HEK293 (cell line): ENCODE results near the gene METTL2B.

Experiments used
- BCL11A ChIP-seq: fragments of 450-650 bp; formaldehyde crosslinking; IDR thresholded peaks from 2 replicates; pipeline ENCODE4 v1.5.1; 2016; ENCODE audit warnings: low read depth, missing biosample characterization, missing genetic modification characterization
- MEIS1 ChIP-seq: sonication (generic); formaldehyde crosslinking; IDR thresholded peaks from 2 replicates; pipeline ENCODE4 v1.8.1; 2022; ENCODE audit warnings: missing genetic modification reagents, mild to moderate bottlenecking, borderline replicate concordance
- YY1 ChIP-seq: fragments of 450-650 bp; formaldehyde crosslinking; IDR thresholded peaks from 2 replicates; pipeline ENCODE4 v1.5.1; 2018; ENCODE audit warnings: missing biosample characterization, missing genetic modification characterization
- ZBTB21 ChIP-seq: fragments of 450-650 bp; formaldehyde crosslinking; IDR thresholded peaks from 2 replicates; pipeline ENCODE4 v1.5.1; 2017; ENCODE audit warnings: missing biosample characterization, missing genetic modification characterization
- ZEB2 ChIP-seq: fragments of 450-650 bp; formaldehyde crosslinking; IDR thresholded peaks from 2 replicates; pipeline ENCODE4 v1.5.1; 2016; ENCODE audit warnings: missing biosample characterization, missing genetic modification characterization
- ZFP37 ChIP-seq: fragments of 450-650 bp; formaldehyde crosslinking; IDR thresholded peaks from 2 replicates; pipeline ENCODE4 v1.5.1; 2016; ENCODE audit warnings: missing biosample characterization, missing genetic modification characterization
- ZNF138 ChIP-seq: fragments of 450-650 bp; formaldehyde crosslinking; IDR thresholded peaks from 2 replicates; pipeline ENCODE4 v1.5.1; 2016; ENCODE audit warnings: missing biosample characterization, missing genetic modification characterization, borderline replicate concordance
- ZNF274 ChIP-seq, 2 experiments: fragments of 200-500 bp in 1 of 2; fragments of 450-650 bp in 1 of 2; sonication (Bioruptor generic) in 1 of 2; formaldehyde crosslinking in 1 of 2; IDR thresholded peaks; 2 replicates each; pipeline versions ENCODE4 v1.5.1 to v1.6.1; 2014 to 2016; ENCODE audit warnings: borderline replicate concordance in 1 of 2, inconsistent platforms in 1 of 2, low read length in 1 of 2, missing biosample characterization in 1 of 2, missing genetic modification characterization in 1 of 2
- ZNF335 ChIP-seq: fragments of 450-650 bp; formaldehyde crosslinking; conservative IDR thresholded peaks from 2 replicates; pipeline ENCODE4 v1.5.1; 2016; ENCODE audit warnings: missing biosample characterization, missing genetic modification characterization
- ZNF707 ChIP-seq: fragments of 450-650 bp; formaldehyde crosslinking; IDR thresholded peaks from 2 replicates; pipeline ENCODE4 v1.5.1; 2016; ENCODE audit warnings: missing biosample characterization, missing genetic modification characterization
- ZNF777 ChIP-seq: fragments of 450-650 bp; formaldehyde crosslinking; IDR thresholded peaks from 2 replicates; pipeline ENCODE4 v1.5.1; 2017; ENCODE audit warnings: missing biosample characterization, missing genetic modification characterization, borderline replicate concordance
- TF ChIP-seq, protein P1 (sequence below): fragments of 450-650 bp; formaldehyde crosslinking; IDR thresholded peaks from 2 replicates; pipeline ENCODE4 v1.5.1; 2016; ENCODE audit warnings: missing biosample characterization, missing genetic modification characterization

DNA sequence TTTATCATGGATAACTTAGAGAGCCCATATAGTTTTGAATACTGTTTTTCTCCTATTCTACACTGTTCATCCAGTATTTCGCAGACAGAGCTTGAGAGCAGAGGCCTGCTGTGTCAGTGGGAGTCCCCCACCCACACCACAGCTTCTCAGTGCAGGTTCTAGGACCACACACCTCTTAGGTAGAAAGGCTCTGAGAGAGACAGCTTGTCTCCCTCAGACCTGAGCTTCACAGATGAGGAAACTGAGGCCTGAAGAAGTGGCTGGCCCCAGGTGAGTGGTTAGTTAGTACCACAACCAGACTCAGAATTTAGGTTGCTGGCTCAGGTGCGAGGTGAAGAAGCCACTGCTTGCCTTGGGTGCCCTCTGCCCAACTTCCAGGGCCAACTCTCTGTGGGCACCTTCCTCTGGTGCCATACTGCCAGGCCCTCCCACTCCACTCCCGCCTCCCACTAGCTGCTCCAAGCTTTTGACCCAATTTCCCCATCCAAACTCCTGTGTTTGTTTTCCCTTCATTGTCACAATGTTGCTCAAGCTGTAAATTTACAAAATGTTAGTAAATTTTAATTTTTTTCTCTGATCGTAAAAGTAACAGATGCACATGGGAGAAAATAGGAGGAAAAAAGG lies 28.5 kb upstream of the METTL2B start:
- TF ChIP-seq, protein P1, sequence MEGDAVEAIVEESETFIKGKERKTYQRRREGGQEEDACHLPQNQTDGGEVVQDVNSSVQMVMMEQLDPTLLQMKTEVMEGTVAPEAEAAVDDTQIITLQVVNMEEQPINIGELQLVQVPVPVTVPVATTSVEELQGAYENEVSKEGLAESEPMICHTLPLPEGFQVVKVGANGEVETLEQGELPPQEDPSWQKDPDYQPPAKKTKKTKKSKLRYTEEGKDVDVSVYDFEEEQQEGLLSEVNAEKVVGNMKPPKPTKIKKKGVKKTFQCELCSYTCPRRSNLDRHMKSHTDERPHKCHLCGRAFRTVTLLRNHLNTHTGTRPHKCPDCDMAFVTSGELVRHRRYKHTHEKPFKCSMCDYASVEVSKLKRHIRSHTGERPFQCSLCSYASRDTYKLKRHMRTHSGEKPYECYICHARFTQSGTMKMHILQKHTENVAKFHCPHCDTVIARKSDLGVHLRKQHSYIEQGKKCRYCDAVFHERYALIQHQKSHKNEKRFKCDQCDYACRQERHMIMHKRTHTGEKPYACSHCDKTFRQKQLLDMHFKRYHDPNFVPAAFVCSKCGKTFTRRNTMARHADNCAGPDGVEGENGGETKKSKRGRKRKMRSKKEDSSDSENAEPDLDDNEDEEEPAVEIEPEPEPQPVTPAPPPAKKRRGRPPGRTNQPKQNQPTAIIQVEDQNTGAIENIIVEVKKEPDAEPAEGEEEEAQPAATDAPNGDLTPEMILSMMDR (tag by site-specific recombination) = no peak
- no peak for TF ChIP-seq ZNF274 (IDR thresholded peaks at IDR 0.05; ENCODE audit: low read length)
- TF ChIP-seq ZNF274 (tag by site-specific recombination; IDR thresholded peaks at IDR 0.05; ENCODE audit: borderline replicate concordance) = no peak
- TF ChIP-seq ZBTB21 (tag by site-specific recombination) = no peak
- no peak for TF ChIP-seq ZNF138 (tag by site-specific recombination)
- TF ChIP-seq BCL11A (tag by site-specific recombination) = no peak
- TF ChIP-seq ZNF707 (tag by site-specific recombination) = no peak
- no peak for TF ChIP-seq ZEB2 (tag by site-specific recombination)
- TF ChIP-seq YY1 (tag by site-specific recombination) = no peak
- TF ChIP-seq ZNF777 = no peak
- no peak for TF ChIP-seq ZFP37 (tag by site-specific recombination)
- TF ChIP-seq MEIS1 = no peak
- TF ChIP-seq ZNF335 (tag by site-specific recombination) = no peak
